Measurements from ENCODE around the gene MAP4K3. TPM values are rescaled to one million over a fixed set of nuclear protein-coding genes. Genes with fewer than 3 reads are reported as not detected.

The MAP4K3 gene
- total and polyA plus RNA-seq, 12 donors = 8.1 to 49.0 (median 40.2) TPM

- Histone ChIP-seq H3K4me1 (peaks cover 0 to 90% (median 74%) of the 10 kb centered on the region in 9 donors), H3K9me3 (no peaks in the 10 kb centered on the region), H3K4me3 (no peak overlapping the region), H3K27ac (peak overlapping the region in 1 of 10 donors; percentile 17), H3K27me3 (no peaks in the 10 kb centered on the region), H3K36me3 (no peaks in the 10 kb centered on the region)
- TF ChIP-seq, protein P1, sequence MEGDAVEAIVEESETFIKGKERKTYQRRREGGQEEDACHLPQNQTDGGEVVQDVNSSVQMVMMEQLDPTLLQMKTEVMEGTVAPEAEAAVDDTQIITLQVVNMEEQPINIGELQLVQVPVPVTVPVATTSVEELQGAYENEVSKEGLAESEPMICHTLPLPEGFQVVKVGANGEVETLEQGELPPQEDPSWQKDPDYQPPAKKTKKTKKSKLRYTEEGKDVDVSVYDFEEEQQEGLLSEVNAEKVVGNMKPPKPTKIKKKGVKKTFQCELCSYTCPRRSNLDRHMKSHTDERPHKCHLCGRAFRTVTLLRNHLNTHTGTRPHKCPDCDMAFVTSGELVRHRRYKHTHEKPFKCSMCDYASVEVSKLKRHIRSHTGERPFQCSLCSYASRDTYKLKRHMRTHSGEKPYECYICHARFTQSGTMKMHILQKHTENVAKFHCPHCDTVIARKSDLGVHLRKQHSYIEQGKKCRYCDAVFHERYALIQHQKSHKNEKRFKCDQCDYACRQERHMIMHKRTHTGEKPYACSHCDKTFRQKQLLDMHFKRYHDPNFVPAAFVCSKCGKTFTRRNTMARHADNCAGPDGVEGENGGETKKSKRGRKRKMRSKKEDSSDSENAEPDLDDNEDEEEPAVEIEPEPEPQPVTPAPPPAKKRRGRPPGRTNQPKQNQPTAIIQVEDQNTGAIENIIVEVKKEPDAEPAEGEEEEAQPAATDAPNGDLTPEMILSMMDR (IDR thresholded peaks at IDR 0.05) = no peak
- intact Hi-C loops (cut with DNase I) = no loop called here
- 28 to 30% methylated on average over 2 of the region's 2 CpGs for WGBS, 2 donors
- ATAC-seq (no peak), DNase-seq (no peak)
These were observed 20.9 kb downstream of the MAP4K3 start for GRCh38 chr2:39416140-39416539.

DNA sequence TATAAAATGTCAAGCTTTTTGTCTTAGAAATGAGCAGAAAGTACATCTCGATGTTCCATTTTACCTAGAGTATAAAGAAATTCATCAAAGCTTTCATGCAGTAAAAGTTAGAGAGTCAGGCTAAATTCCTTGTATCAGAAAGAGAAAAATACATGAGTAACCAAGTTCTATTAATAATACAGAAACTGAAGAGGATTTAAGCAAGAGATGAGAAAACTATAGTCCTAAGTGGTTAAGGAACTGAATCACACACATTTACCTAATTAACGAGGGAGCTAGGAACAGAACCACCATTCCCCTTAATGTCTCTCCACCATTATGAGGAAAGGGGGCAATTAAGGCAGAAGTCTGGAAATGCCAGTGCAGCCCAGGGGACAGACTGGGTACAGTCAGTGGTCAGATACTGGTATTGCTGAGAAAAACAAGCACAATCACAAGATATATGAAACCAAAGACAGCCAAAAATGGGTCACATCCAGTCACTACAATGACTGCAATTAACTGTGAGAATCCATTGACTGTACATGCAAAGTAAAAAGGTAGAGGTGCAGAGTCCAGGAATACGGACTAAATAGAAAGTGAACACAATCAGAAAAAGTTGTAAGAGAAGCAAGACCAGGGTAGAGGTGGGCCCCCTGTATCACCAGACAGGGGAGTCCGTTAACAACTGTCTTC is 23.9 kb downstream of the MAP4K3 start:
- Histone ChIP-seq H3K27ac (no peak overlapping the region), H3K4me3 (no peak overlapping the region), H3K36me3 (no peaks in the 10 kb centered on the region), H3K4me1 (peaks cover 4 to 100% (median 81%) of the 10 kb centered on the region in 9 donors), H3K27me3 (no peaks in the 10 kb centered on the region), H3K9me3 (no peaks in the 10 kb centered on the region)
- 76 to 79% methylated on average over 4 of the region's 4 CpGs for WGBS, 2 donors
- TF ChIP-seq, protein P1 (IDR thresholded peaks at IDR 0.05) = no peak
- no peak for ATAC-seq
- no peak for DNase-seq
- intact Hi-C loops (cut with DNase I) = no loop called here

DNA sequence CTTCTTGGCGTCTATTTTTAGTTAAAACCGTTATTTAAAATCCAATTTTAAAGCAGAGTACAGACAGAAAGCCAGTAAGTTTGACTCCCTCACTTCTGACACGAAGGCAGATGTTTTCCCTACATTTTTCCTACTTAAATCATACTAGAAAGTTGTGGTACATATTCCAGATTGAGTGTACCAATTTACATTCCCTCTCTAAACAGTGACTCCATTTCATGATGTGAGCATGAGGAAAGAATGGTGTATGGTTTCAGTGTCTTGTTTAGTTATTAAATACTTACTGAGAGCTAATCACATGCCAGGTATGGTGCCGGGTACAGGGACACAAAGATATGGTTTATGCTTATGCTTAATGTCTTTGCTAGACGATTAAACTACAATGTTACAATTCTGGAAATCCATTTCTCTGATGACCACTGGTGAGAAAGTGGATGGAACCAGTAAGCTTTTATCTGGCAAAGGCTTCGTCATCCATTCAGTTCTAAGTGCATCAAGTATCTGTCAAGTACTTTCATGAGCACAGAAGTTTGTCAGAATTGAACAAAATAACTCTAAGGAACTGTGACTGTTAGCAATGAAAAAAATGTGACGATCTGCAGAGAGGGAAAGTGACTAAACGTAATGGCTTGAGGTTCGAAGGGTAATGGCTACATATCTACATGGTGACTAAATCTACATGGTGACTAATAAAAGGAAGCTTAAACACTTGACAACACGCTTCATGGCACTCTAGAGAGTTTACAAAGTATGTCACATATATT is 25.7 kb downstream of the MAP4K3 start:
- Histone ChIP-seq H3K27ac (peak overlapping the region in 3 of 10 donors; percentile 4 to 38 (median 35)), H3K27me3 (no peaks in the 10 kb centered on the region), H3K4me3 (no peak overlapping the region), H3K9me3 (no peaks in the 10 kb centered on the region), H3K4me1 (peaks cover 8 to 100% (median 85%) of the 10 kb centered on the region in 9 donors), H3K36me3 (no peaks in the 10 kb centered on the region)
- DNase-seq = no peak
- TF ChIP-seq, protein P1 (IDR thresholded peaks at IDR 0.05) = no peak
- ATAC-seq = peak in 1 of 8 donors; percentile 39
- intact Hi-C loops (cut with DNase I) = no loop called here
- 49 to 54% methylated on average over 10 of the region's 10 CpGs for WGBS, 2 donors

GRCh38 chr2:39409697-39410389 is 27.2 kb downstream of the MAP4K3 start:
- peak overlapping the region in 3 of 10 donors; percentile 16 to 40 (median 27) for H3K27ac ChIP-seq
- 59 to 73% methylated on average over 3 of the region's 3 CpGs for WGBS, 2 donors
- peaks cover 8 to 99% (median 86%) of the 10 kb centered on the region in 9 donors for H3K4me1 ChIP-seq
- TF ChIP-seq, protein P1 (IDR thresholded peaks at IDR 0.05) = no peak
- DNase-seq = no peak
- intact Hi-C loops (cut with DNase I) = no loop called here
- H3K4me3 ChIP-seq = no peak overlapping the region
- peak in 3 of 8 donors; percentile 40 to 49 (median 48) for ATAC-seq
- H3K36me3 ChIP-seq = no peaks in the 10 kb centered on the region
- no peaks in the 10 kb centered on the region for H3K27me3 ChIP-seq
- H3K9me3 ChIP-seq = no peaks in the 10 kb centered on the region
